Measurements from ENCODE around the gene RRAS2. TPM values are rescaled to one million over a fixed set of nuclear protein-coding genes. Genes with fewer than 3 reads are reported as not detected.

The RRAS2 gene
- total RNA-seq, 1 donor from 2014 or later = 45.5 TPM

GRCh38 chr11:14317659-14318325 is 41.2 kb downstream of the RRAS2 start:
- DNase-seq (ENCODE audit: low spot score, unreplicated experiment) = no peak
- H3K36me3 Mint-ChIP-seq (ENCODE audit: insufficient read depth) = no peaks in the 10 kb centered on the region
- no peaks in the 10 kb centered on the region for H3K9me3 Mint-ChIP-seq (ENCODE audit: low read depth)
- no peak overlapping the region for H3K27ac Mint-ChIP-seq
- H3K27me3 Mint-ChIP-seq = no peaks in the 10 kb centered on the region
- no peak overlapping the region for H3K4me3 Mint-ChIP-seq (ENCODE audit: low read depth)
- peaks cover 9% of the 10 kb centered on the region for H3K4me1 Mint-ChIP-seq (ENCODE audit: low read depth)
- TF ChIP-seq, protein P1, sequence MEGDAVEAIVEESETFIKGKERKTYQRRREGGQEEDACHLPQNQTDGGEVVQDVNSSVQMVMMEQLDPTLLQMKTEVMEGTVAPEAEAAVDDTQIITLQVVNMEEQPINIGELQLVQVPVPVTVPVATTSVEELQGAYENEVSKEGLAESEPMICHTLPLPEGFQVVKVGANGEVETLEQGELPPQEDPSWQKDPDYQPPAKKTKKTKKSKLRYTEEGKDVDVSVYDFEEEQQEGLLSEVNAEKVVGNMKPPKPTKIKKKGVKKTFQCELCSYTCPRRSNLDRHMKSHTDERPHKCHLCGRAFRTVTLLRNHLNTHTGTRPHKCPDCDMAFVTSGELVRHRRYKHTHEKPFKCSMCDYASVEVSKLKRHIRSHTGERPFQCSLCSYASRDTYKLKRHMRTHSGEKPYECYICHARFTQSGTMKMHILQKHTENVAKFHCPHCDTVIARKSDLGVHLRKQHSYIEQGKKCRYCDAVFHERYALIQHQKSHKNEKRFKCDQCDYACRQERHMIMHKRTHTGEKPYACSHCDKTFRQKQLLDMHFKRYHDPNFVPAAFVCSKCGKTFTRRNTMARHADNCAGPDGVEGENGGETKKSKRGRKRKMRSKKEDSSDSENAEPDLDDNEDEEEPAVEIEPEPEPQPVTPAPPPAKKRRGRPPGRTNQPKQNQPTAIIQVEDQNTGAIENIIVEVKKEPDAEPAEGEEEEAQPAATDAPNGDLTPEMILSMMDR (IDR thresholded peaks at IDR 0.05; ENCODE audit: unreplicated experiment) = no peak

GRCh38 chr11:14315130-14315529 is 43.9 kb downstream of the RRAS2 start:
- Mint-ChIP-seq H3K9me3 (ENCODE audit: low read depth) (no peaks in the 10 kb centered on the region), H3K4me3 (ENCODE audit: low read depth) (no peak overlapping the region), H3K36me3 (ENCODE audit: insufficient read depth) (no peaks in the 10 kb centered on the region), H3K27ac (no peak overlapping the region), H3K4me1 (ENCODE audit: low read depth) (peaks cover 9% of the 10 kb centered on the region), H3K27me3 (no peaks in the 10 kb centered on the region)
- no peak for DNase-seq (ENCODE audit: low spot score, unreplicated experiment)
- TF ChIP-seq, protein P1 (IDR thresholded peaks at IDR 0.05; ENCODE audit: unreplicated experiment) = no peak

GRCh38 chr11:14314127-14314526 is 44.9 kb downstream of the RRAS2 start:
- H3K27me3 Mint-ChIP-seq = no peaks in the 10 kb centered on the region
- H3K4me3 Mint-ChIP-seq (ENCODE audit: low read depth) = no peak overlapping the region
- no peaks in the 10 kb centered on the region for H3K9me3 Mint-ChIP-seq (ENCODE audit: low read depth)
- H3K36me3 Mint-ChIP-seq (ENCODE audit: insufficient read depth) = no peaks in the 10 kb centered on the region
- H3K4me1 Mint-ChIP-seq (ENCODE audit: low read depth) = peaks cover 6% of the 10 kb centered on the region
- H3K27ac Mint-ChIP-seq = no peak overlapping the region
- TF ChIP-seq, protein P1 (IDR thresholded peaks at IDR 0.05; ENCODE audit: unreplicated experiment) = no peak
- no peak for DNase-seq (ENCODE audit: low spot score, unreplicated experiment)

DNA sequence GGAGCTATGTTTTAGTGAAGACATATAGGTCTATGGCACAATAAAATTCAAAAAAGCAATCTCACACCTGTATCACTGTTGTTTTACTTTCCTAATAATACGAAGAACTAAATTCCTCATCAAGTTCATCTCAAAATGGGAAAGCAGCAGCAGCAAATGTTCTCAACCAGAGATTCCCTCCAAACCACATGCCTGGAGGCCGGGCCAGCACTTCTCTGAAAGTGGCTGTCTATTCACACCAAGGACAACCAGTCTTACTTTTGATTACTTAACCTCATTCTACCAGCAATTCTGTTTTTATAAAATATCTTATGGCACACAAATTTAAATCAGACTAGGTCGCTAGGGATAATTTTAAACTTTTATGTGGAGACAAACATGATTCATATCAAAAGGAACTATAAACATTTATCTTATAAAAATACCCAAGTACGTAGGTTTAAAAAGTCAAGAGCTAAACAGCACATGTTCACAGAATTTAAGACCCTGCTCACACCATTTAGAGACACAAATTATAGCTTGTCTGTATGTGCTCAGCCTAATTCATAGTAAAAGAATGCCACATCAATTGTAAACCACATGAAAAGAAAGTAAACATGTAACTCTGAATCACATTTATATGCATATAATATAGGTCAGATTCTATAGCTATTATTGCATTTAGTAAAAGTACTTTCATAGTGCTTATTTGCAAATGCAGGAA is 46.1 kb downstream of the RRAS2 start:
- TF ChIP-seq, protein P1 (IDR thresholded peaks at IDR 0.05; ENCODE audit: unreplicated experiment) = no peak
- Mint-ChIP-seq H3K36me3 (ENCODE audit: insufficient read depth) (no peaks in the 10 kb centered on the region), H3K4me1 (ENCODE audit: low read depth) (peaks cover 5% of the 10 kb centered on the region), H3K27ac (no peak overlapping the region), H3K27me3 (no peaks in the 10 kb centered on the region), H3K9me3 (ENCODE audit: low read depth) (no peaks in the 10 kb centered on the region), H3K4me3 (ENCODE audit: low read depth) (no peak overlapping the region)
- DNase-seq (ENCODE audit: low spot score, unreplicated experiment) = no peak

DNA sequence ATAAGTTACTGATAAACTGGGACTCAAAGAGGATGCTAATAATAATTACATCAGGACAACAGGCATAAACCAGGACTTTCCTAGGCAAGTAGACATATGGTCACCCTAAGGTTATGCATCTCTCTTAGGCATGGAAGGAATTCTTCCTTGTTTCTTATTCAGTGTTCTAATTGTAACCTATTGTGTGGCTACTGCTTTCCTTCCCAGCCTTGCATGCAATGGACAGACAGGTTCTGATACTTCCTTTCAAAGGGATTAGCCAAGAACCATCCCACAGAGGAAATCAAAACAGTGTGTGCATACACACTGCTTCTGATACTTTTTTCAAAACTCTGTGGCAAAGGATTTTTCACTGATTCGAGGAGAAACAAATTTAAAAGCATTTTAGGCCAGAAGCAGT is 48.3 kb downstream of the RRAS2 start:
- H3K27ac Mint-ChIP-seq = no peak overlapping the region

More for the DNA sequence above, 48.3 kb downstream of the RRAS2 start:
- DNase-seq (ENCODE audit: low spot score, unreplicated experiment) = no peak
- H3K27me3 Mint-ChIP-seq = no peaks in the 10 kb centered on the region
- no peaks in the 10 kb centered on the region for H3K9me3 Mint-ChIP-seq (ENCODE audit: low read depth)
- no peaks in the 10 kb centered on the region for H3K36me3 Mint-ChIP-seq (ENCODE audit: insufficient read depth)
- no peak overlapping the region for H3K4me3 Mint-ChIP-seq (ENCODE audit: low read depth)
- H3K4me1 Mint-ChIP-seq (ENCODE audit: low read depth) = peaks cover 3% of the 10 kb centered on the region
- TF ChIP-seq, protein P1 (IDR thresholded peaks at IDR 0.05; ENCODE audit: unreplicated experiment) = no peak
